ENCODE results near the gene FOXP1. TPM values are rescaled to one million over a fixed set of nuclear protein-coding genes. Genes with fewer than 3 reads are reported as not detected.

FOXP1 gene
- total RNA-seq, 2 donors from 2014 or later, result 41.7 to 94.3 TPM

GRCh38 chr3:71000483-71000882, 583.0 kb downstream of the FOXP1 start:
- no peak overlapping the region for H3K4me3 Mint-ChIP-seq
- Histone ChIP-seq H3K9me3 (ENCODE audit: control insufficient read depth, low read length) (no peaks in the 10 kb centered on the region), H3K27ac (ENCODE audit: low read depth, low read length) (no peak overlapping the region), H3K27me3 (ENCODE audit: control insufficient read depth, insufficient read depth, low read length, poor library complexity, severe bottlenecking) (no peaks in the 10 kb centered on the region), H3K9ac (ENCODE audit: extremely low read depth, low read length, poor library complexity, severe bottlenecking) (no peak overlapping the region), H3K4me3 (ENCODE audit: low read length) (no peak overlapping the region), H3K4me1 (ENCODE audit: control insufficient read depth, insufficient read depth, low read length) (no peaks in the 10 kb centered on the region), H3K36me3 (ENCODE audit: control insufficient read depth, insufficient read depth, low read length) (no peaks in the 10 kb centered on the region)
- no peaks in the 10 kb centered on the region for H3K9me3 Mint-ChIP-seq
- WGBS, 2 experiments (ENCODE audit: insufficient coverage in 1 of 2, insufficient read length in 1 of 2), result 78 to 93% methylated on average over 4 to 6 of the region's 6 CpGs
- no peak for DNase-seq
- no peaks in the 10 kb centered on the region for H3K27me3 Mint-ChIP-seq (ENCODE audit: insufficient read depth)
- peaks cover 19% of the 10 kb centered on the region for H3K36me3 Mint-ChIP-seq (ENCODE audit: low read depth)
- peaks cover 32% of the 10 kb centered on the region for H3K4me1 Mint-ChIP-seq
- no peak overlapping the region for H3K27ac Mint-ChIP-seq
- TF ChIP-seq CTCF (conservative IDR thresholded peaks at IDR 0.05), result no peak

GRCh38 chr3:70999730-71000129, 583.8 kb downstream of the FOXP1 start:
- no peak for DNase-seq
- Histone ChIP-seq H3K4me1 (ENCODE audit: control insufficient read depth, insufficient read depth, low read length) (no peaks in the 10 kb centered on the region), H3K27me3 (ENCODE audit: control insufficient read depth, insufficient read depth, low read length, poor library complexity, severe bottlenecking) (no peaks in the 10 kb centered on the region), H3K36me3 (ENCODE audit: control insufficient read depth, insufficient read depth, low read length) (no peaks in the 10 kb centered on the region), H3K9ac (ENCODE audit: extremely low read depth, low read length, poor library complexity, severe bottlenecking) (no peak overlapping the region), H3K4me3 (ENCODE audit: low read length) (no peak overlapping the region), H3K27ac (ENCODE audit: low read depth, low read length) (no peak overlapping the region), H3K9me3 (ENCODE audit: control insufficient read depth, low read length) (no peaks in the 10 kb centered on the region)
- Mint-ChIP-seq H3K27me3 (ENCODE audit: insufficient read depth) (no peaks in the 10 kb centered on the region), H3K27ac (no peak overlapping the region), H3K36me3 (ENCODE audit: low read depth) (peaks cover 19% of the 10 kb centered on the region), H3K4me1 (peaks cover 31% of the 10 kb centered on the region), H3K9me3 (no peaks in the 10 kb centered on the region), H3K4me3 (no peak overlapping the region)
- WGBS, 2 experiments (ENCODE audit: insufficient coverage in 1 of 2, insufficient read length in 1 of 2), result 86% methylated on average over 4 of the region's 4 CpGs; no CpG with 5 or more reads in 1 of the 2 experiments
- TF ChIP-seq CTCF (conservative IDR thresholded peaks at IDR 0.05), result no peak

- Histone ChIP-seq H3K27ac (ENCODE audit: low read depth, low read length) (no peak overlapping the region), H3K9me3 (ENCODE audit: control insufficient read depth, low read length) (no peaks in the 10 kb centered on the region), H3K9ac (ENCODE audit: extremely low read depth, low read length, poor library complexity, severe bottlenecking) (no peak overlapping the region), H3K4me3 (ENCODE audit: low read length) (no peak overlapping the region), H3K27me3 (ENCODE audit: control insufficient read depth, insufficient read depth, low read length, poor library complexity, severe bottlenecking) (no peaks in the 10 kb centered on the region), H3K4me1 (ENCODE audit: control insufficient read depth, insufficient read depth, low read length) (peaks cover 6% of the 10 kb centered on the region), H3K36me3 (ENCODE audit: control insufficient read depth, insufficient read depth, low read length) (no peaks in the 10 kb centered on the region)
- WGBS, 2 experiments (ENCODE audit: insufficient coverage in 1 of 2, insufficient read length in 1 of 2), result 92 to 97% methylated on average over 2 to 7 of the region's 7 CpGs
- Mint-ChIP-seq H3K27me3 (ENCODE audit: insufficient read depth) (no peaks in the 10 kb centered on the region), H3K4me3 (no peak overlapping the region), H3K36me3 (ENCODE audit: low read depth) (peaks cover 27% of the 10 kb centered on the region), H3K27ac (no peak overlapping the region), H3K9me3 (no peaks in the 10 kb centered on the region), H3K4me1 (peaks cover 14% of the 10 kb centered on the region)
- TF ChIP-seq CTCF (conservative IDR thresholded peaks at IDR 0.05), result no peak
- DNase-seq, result no peak
Observed at GRCh38 chr3:70996082-70996481, 587.4 kb downstream of the FOXP1 start.
